Astrocyte (in vitro differentiated cells and primary cell): ENCODE measurements around the gene ZNF593.

Experiments used
- EZH2 ChIP-seq: IDR thresholded peaks from 2 replicates; pipeline ENCODE4 v1.6.1; 2012; ENCODE audit warnings: mild to moderate bottlenecking, low read length, inconsistent platforms; ENCODE audit not compliant: insufficient read depth
- TF ChIP-seq, protein P1 (sequence below): IDR thresholded peaks from 2 replicates; pipeline ENCODE4 v1.5.1; 2011; ENCODE audit warnings: low read depth, mild to moderate bottlenecking, inconsistent platforms, low read length, moderate library complexity; ENCODE audit not compliant: insufficient read depth

DNA sequence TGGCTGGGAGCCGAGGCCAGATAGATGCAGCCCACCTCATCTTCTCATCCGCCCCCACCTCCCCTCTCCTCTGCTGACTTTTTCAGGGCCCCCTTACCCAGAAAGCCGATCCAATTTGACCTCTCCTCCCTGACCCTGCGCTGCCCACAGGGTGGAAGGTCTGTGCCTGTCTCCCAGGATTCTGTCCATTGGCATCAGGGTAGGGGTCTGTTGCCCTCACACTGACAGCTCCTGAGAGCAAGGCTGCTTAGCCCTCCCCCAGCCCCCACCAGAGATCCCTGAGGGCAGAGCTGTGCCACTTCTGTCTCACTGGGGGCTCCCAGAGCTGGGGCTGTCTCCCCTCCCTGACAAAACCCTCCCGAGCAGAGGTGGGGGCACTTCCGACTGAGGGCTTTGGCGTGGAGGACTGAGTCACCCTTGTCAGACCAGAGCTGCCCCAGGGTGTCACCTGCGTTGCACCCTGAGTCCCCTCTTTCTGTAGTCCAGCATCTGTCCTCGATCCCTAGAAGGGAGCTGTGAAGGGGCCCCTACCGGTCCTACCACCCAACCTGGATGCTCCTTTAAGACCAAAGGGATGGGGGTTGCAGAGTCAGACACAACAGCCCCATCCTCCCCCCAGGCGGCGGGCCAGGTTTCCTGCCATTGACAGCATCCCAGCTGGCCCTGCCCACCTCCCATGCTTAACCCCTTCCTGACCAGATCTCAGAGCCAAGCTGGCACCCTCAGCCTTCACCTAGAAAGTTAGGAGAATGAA is 13.2 kb upstream of the ZNF593 start:
- TF ChIP-seq, protein P1, sequence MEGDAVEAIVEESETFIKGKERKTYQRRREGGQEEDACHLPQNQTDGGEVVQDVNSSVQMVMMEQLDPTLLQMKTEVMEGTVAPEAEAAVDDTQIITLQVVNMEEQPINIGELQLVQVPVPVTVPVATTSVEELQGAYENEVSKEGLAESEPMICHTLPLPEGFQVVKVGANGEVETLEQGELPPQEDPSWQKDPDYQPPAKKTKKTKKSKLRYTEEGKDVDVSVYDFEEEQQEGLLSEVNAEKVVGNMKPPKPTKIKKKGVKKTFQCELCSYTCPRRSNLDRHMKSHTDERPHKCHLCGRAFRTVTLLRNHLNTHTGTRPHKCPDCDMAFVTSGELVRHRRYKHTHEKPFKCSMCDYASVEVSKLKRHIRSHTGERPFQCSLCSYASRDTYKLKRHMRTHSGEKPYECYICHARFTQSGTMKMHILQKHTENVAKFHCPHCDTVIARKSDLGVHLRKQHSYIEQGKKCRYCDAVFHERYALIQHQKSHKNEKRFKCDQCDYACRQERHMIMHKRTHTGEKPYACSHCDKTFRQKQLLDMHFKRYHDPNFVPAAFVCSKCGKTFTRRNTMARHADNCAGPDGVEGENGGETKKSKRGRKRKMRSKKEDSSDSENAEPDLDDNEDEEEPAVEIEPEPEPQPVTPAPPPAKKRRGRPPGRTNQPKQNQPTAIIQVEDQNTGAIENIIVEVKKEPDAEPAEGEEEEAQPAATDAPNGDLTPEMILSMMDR, result no peak
- no peak for TF ChIP-seq EZH2
